ENCODE results near the gene ARHGDIG.

DNA sequence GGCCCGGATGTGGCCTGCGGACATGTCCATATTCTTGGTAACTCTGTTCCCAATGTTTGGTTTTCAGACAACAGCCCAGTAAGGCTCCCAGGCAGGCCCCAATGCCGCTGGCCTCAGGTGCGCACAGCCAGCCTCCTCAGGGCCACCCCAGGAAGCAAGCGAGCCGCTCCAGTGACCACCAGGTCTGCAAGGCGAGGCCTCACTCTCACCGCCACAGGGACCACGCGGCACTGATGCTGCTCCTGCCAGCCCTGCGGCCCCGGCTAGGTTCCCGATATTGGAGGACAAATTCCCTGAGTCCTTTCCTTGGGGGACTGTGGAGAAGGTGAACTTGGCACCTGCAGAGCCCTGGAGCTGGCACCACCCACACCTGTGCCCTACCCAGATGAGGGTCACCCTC is 21.6 kb downstream of the ARHGDIG start:
- TF ChIP-seq, protein P1, sequence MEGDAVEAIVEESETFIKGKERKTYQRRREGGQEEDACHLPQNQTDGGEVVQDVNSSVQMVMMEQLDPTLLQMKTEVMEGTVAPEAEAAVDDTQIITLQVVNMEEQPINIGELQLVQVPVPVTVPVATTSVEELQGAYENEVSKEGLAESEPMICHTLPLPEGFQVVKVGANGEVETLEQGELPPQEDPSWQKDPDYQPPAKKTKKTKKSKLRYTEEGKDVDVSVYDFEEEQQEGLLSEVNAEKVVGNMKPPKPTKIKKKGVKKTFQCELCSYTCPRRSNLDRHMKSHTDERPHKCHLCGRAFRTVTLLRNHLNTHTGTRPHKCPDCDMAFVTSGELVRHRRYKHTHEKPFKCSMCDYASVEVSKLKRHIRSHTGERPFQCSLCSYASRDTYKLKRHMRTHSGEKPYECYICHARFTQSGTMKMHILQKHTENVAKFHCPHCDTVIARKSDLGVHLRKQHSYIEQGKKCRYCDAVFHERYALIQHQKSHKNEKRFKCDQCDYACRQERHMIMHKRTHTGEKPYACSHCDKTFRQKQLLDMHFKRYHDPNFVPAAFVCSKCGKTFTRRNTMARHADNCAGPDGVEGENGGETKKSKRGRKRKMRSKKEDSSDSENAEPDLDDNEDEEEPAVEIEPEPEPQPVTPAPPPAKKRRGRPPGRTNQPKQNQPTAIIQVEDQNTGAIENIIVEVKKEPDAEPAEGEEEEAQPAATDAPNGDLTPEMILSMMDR (IDR thresholded peaks at IDR 0.05): no peak
- TF ChIP-seq EP300 (IDR thresholded peaks at IDR 0.05): no peak
- no peak for TF ChIP-seq POLR2A (IDR thresholded peaks at IDR 0.05)
- TF ChIP-seq POLR2AphosphoS5 (IDR thresholded peaks at IDR 0.05): no peak
